Spleen (tissue), 7 donors: ENCODE measurements around the gene GRAMD1B.

ENCODE experiments used
- CTCF ChIP-seq, 11 experiments: fragments of 200-600 bp in 7 of 11; fragments of 450-650 bp in 4 of 11; sonication (generic) in 4 of 11; IDR thresholded peaks in 8 of 11; conservative IDR thresholded peaks in 3 of 11; 1 replicate in 7 of 11; 2 replicates in 4 of 11; pipeline versions ENCODE4 v1.4.0 to v1.8.0; 2016 to 2021; ENCODE audit warnings: antibody characterized with exemption in 11 of 11, inconsistent platforms in 4 of 11, mild to moderate bottlenecking in 1 of 11
- POLR2A ChIP-seq, 3 donors: fragments of 450-650 bp; IDR thresholded peaks; one replicate each; pipeline ENCODE4 v1.5.1; 2017; ENCODE audit warnings: antibody characterized with exemption in 3 of 3, mild to moderate bottlenecking in 1 of 3
- POLR2AphosphoS5 ChIP-seq, 3 donors: sonication (generic); formaldehyde crosslinking; IDR thresholded peaks; one replicate each; pipeline ENCODE4 v1.5.1; 2017; ENCODE audit warnings: antibody characterized with exemption in 3 of 3
- donor health status: DM: no; HTN: no; CAD: no; lungs with moderate emphysema.
- donor health status: DM: no; HTN: no; CAD: no.
- donor health status: DM: no; HTN: no; CAD: no.

GRCh38 chr11:123490527-123490926 is 60.5 kb downstream of the GRAMD1B start:
- no peak for TF ChIP-seq CTCF (IDR thresholded peaks at IDR 0.05 in 8 of 11, conservative IDR thresholded peaks at IDR 0.05 in 3 of 11)
- TF ChIP-seq POLR2A (IDR thresholded peaks at IDR 0.05) = no peak
- TF ChIP-seq POLR2AphosphoS5 (IDR thresholded peaks at IDR 0.05) = no peak
